Lower leg skin (tissue), 4 donors: ENCODE measurements around the gene OTC. TPM values are rescaled to one million over a fixed set of nuclear protein-coding genes. Genes with fewer than 3 reads are reported as not detected.

ENCODE experiments used
- DNase-seq, 2 donors: peaks; one replicate each; pipeline ENCODE4 v3.0.0-alpha.2; 2019; ENCODE audit warnings: low spot score in 2 of 2
- H3K4me3 ChIP-seq: fragments of 200-600 bp; sonication (generic); 2 replicates; pipeline ENCODE4 v1.5.1; 2017; ENCODE audit warnings: mild to moderate bottlenecking, low read depth; ENCODE audit not compliant: poor library complexity, severe bottlenecking
- CTCF ChIP-seq, 3 donors: fragments of 450-650 bp; IDR thresholded peaks; one replicate each; pipeline ENCODE4 v1.5.1; 2016; ENCODE audit warnings: antibody characterized with exemption in 3 of 3, mild to moderate bottlenecking in 3 of 3, moderate library complexity in 2 of 3
- POLR2A ChIP-seq, 2 donors: fragments of 450-650 bp; IDR thresholded peaks; one replicate each; pipeline ENCODE4 v1.6.1; 2016 to 2017; ENCODE audit warnings: antibody characterized with exemption in 2 of 2, mild to moderate bottlenecking in 1 of 2, moderate library complexity in 1 of 2
- WGBS, 2 donors: methylation state at CpG; one replicate each; pipeline ENCODE4 v1.1.5; 2018; 5-methylcytosine and 5-hydroxymethylcytosine counted together
- intact Hi-C: fragments of 100-400 bp; cut with DNase I; formaldehyde crosslinking; loops from one replicate; pipeline ENCODE4 v1.15.0; 2023; ENCODE audit warnings: low total_unique reads
- total RNA-seq, 4 donors: library from RNA; depleted of rRNA; stranded (reverse); fragments of >200 nt; gene quantifications; one replicate each; pipeline ENCODE4 v1.1.0, GENCODE V29; 2016

OTC gene
- total RNA-seq, 4 donors from 2014 or later, result not detected

DNA sequence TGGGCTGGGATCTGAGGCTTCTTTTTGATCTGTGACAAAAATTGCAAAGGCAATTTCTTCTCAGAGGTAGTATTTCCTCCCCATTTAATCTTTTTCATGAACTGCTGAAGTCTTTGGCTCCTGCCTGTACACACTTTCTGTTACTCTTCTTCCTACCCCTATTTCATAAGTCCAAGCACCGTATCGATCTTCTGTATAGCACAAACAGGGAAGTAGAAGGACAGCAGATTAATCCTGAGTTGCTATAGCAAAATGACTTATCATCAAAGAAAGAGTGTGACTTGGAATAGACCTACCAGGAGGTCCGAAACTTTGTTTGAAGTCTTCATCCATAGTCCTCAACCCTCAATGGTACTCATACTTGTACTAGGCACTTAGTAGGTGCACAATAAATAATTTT is 22.0 kb downstream of the OTC start:
- intact Hi-C loops, result no loop called here
- no peak overlapping the region for H3K4me3 ChIP-seq
- 88 to 90% methylated on average over 3 of the region's 3 CpGs for WGBS, 2 donors

DNA sequence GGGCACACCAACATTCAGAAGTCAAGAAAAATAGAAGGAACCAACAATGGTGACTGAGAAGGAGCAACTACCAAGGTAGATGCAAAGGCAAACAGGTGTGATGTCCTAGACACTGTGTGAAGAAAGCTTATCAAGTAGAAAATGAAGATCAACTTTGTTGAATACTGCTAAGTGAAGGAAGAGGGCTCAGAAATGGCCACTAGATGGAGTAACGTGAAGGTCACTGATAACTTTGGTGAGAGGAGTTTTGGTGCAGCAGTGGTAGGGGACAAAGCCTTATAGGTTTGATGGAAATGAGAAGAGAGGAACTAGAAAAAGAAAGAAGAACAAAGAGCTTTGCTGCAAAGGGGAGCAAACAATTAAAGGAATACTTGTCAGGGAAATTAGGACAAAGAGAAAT is 23.5 kb downstream of the OTC start:
- DNase-seq, result no peak
- intact Hi-C loops, result no loop called here
- H3K4me3 ChIP-seq, result no peak overlapping the region
- WGBS, 2 donors, result 7 to 35% methylated on average over 1 of the region's 1 CpG
- TF ChIP-seq POLR2A (IDR thresholded peaks at IDR 0.05) (no peak), CTCF (IDR thresholded peaks at IDR 0.05) (no peak)

More for the DNA sequence above, 22.0 kb downstream of the OTC start:
- TF ChIP-seq POLR2A (IDR thresholded peaks at IDR 0.05) (no peak), CTCF (IDR thresholded peaks at IDR 0.05) (no peak)
- DNase-seq, result no peak

DNA sequence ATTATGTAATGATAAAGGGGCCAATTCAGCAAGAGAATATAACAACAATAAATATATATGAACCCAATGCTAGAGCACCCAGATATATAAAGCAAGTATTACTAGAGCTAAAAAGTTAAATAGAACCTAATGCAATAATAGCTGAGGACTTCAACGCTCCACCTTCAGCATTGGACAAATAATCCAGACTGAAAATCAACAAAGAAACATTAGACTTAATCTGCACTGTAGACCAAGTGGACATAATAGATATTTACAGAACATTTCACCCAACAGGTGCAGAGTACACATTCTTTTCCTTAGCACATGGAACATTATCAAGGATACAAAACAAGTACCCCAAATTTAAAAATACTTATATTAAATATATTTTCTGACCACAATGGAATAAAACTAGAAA is 24.3 kb downstream of the OTC start:
- 63 to 95% methylated on average over 1 of the region's 1 CpG for WGBS, 2 donors
- TF ChIP-seq CTCF (IDR thresholded peaks at IDR 0.05), result no peak
- TF ChIP-seq POLR2A (IDR thresholded peaks at IDR 0.05), result no peak
- intact Hi-C loops, result no loop called here
- no peak for DNase-seq
- no peak overlapping the region for H3K4me3 ChIP-seq

GRCh38 chrX:38379088-38379487 is 26.7 kb downstream of the OTC start:
- WGBS, 2 donors, result 91 to 100% methylated on average over 1 of the region's 1 CpG
- intact Hi-C loops, result no loop called here
- no peak for DNase-seq
- no peak overlapping the region for H3K4me3 ChIP-seq
- no peak for TF ChIP-seq POLR2A (IDR thresholded peaks at IDR 0.05)
- TF ChIP-seq CTCF (IDR thresholded peaks at IDR 0.05), result no peak

- WGBS, 2 donors, result 27 to 31% methylated on average over 1 of the region's 1 CpG
- DNase-seq, result no peak
- no peak overlapping the region for H3K4me3 ChIP-seq
- no peak for TF ChIP-seq POLR2A (IDR thresholded peaks at IDR 0.05)
- no peak for TF ChIP-seq CTCF (IDR thresholded peaks at IDR 0.05)
- intact Hi-C loops, result no loop called here
Measured at GRCh38 chrX:38382663-38383062, 30.3 kb downstream of the OTC start.

GRCh38 chrX:38400389-38400910 is 48.0 kb downstream of the OTC start:
- WGBS, 2 donors, result 63 to 87% methylated on average over 4 to 6 of the region's 6 CpGs
- TF ChIP-seq CTCF (IDR thresholded peaks at IDR 0.05), result no peak
- TF ChIP-seq POLR2A (IDR thresholded peaks at IDR 0.05), result no peak
- intact Hi-C loops, result no loop called here
- H3K4me3 ChIP-seq, result no peak overlapping the region
- no peak for DNase-seq
